ENCODE results near the gene IPPK.

DNA sequence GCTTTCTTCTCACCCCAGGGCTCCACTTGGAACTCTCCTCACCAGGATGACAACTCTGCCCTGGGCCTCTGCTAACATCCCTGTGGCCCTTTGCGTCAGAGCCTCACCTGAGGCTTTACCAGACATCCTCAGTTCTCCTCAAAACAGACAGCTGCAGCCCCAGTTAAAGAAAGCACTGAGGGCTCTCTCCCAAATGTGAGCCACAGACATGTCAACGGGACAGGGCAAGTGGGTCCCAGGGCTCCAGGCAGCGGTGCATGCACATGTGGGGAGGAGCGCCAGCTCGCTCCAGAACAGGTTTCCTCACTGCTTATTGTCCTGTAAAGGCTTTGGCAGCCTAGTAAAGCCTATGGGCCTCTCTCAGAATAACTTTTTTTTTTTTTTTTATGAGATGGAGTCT lies 37.3 kb downstream of the IPPK start:
- no peak for TF ChIP-seq GATA2 (IDR thresholded peaks at IDR 0.05; ENCODE audit: low read depth, low read length)
- no peak for TF ChIP-seq GATA3 (IDR thresholded peaks at IDR 0.05; ENCODE audit: low read depth, low read length)
